ENCODE results near the gene LAIR1.

DNA sequence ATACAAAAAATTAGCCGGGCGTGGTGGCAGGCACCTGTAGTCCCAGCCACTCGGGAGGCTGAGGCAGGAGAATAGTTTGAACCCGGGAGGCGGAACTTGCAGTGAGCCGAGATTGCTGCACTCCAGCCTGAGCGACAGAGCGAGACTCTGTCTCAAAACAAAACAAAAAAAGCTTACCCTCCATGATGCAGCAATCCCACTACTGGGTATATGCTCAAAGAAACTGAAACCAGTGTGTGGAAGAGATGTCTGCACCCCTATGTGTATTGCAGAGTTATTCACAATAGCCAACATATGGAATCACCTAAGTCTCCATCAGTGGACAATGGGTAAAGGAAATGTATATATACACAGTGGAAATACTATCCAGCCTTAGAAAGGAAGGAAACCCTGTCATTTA is 31.0 kb upstream of the LAIR1 start:
- no peak for TF ChIP-seq POLR2A (IDR thresholded peaks at IDR 0.05)
- TF ChIP-seq, protein P1, sequence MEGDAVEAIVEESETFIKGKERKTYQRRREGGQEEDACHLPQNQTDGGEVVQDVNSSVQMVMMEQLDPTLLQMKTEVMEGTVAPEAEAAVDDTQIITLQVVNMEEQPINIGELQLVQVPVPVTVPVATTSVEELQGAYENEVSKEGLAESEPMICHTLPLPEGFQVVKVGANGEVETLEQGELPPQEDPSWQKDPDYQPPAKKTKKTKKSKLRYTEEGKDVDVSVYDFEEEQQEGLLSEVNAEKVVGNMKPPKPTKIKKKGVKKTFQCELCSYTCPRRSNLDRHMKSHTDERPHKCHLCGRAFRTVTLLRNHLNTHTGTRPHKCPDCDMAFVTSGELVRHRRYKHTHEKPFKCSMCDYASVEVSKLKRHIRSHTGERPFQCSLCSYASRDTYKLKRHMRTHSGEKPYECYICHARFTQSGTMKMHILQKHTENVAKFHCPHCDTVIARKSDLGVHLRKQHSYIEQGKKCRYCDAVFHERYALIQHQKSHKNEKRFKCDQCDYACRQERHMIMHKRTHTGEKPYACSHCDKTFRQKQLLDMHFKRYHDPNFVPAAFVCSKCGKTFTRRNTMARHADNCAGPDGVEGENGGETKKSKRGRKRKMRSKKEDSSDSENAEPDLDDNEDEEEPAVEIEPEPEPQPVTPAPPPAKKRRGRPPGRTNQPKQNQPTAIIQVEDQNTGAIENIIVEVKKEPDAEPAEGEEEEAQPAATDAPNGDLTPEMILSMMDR (IDR thresholded peaks at IDR 0.05) = no peak
